ENCODE measurements around the gene PPP1R36.
"Not testable (repeated sequence)": the region's sequence is repeated elsewhere in the genome, so short reads cannot be mapped to it uniquely, and the experiment has no call there.

PPP1R36 gene

GRCh38 chr14:64549791-64550620 is at the start of gene PPP1R36:
Gene PPP1R36, plus strand, starts transcription at chr14:64549961. Its CDS starts 37 bp downstream, at chr14:64549998.
- in situ Hi-C loops (cut with MboI; ENCODE audit: low sequenced_read_pairs): no loop called here

GRCh38 chr14:64500088-64500487 is 49.7 kb upstream of the PPP1R36 start:
- in situ Hi-C loops (cut with MboI; ENCODE audit: low sequenced_read_pairs): no loop called here

- in situ Hi-C loops (cut with MboI; ENCODE audit: low sequenced_read_pairs): no loop called here
Measured at GRCh38 chr14:64501411-64502171, 48.2 kb upstream of the PPP1R36 start.

- in situ Hi-C loops (cut with MboI; ENCODE audit: low sequenced_read_pairs): no loop called here
Measured at GRCh38 chr14:64502456-64502855, 47.3 kb upstream of the PPP1R36 start.

- in situ Hi-C loops (cut with MboI; ENCODE audit: low sequenced_read_pairs): no loop called here
Measured at GRCh38 chr14:64502887-64503433, 46.8 kb upstream of the PPP1R36 start.

- in situ Hi-C loops (cut with MboI; ENCODE audit: low sequenced_read_pairs): no loop called here
Measured at GRCh38 chr14:64503434-64504309, 46.1 kb upstream of the PPP1R36 start, which contains the start of gene ZBTB25. Gene ZBTB25, minus strand, starts transcription at chr14:64503838. Its CDS starts 13,305 bp downstream, at chr14:64490533.

GRCh38 chr14:64504310-64504896 is 45.4 kb upstream of the PPP1R36 start, which contains the start of gene ZBTB1:
Gene ZBTB1, plus strand, starts transcription at chr14:64504770. Its CDS starts 16,735 bp downstream, at chr14:64521505.
- in situ Hi-C loops (cut with MboI; ENCODE audit: low sequenced_read_pairs): no loop called here

- in situ Hi-C loops (cut with MboI; ENCODE audit: low sequenced_read_pairs): no loop called here
Measured at GRCh38 chr14:64504897-64505794, 44.6 kb upstream of the PPP1R36 start.

GRCh38 chr14:64506721-64507120 is 43.0 kb upstream of the PPP1R36 start:
- in situ Hi-C loops (cut with MboI; ENCODE audit: low sequenced_read_pairs): no loop called here

GRCh38 chr14:64507376-64508156 is 42.2 kb upstream of the PPP1R36 start:
- in situ Hi-C loops (cut with MboI; ENCODE audit: low sequenced_read_pairs): no loop called here

GRCh38 chr14:64508215-64508776 is 41.5 kb upstream of the PPP1R36 start:
- in situ Hi-C loops (cut with MboI; ENCODE audit: low sequenced_read_pairs): no loop called here

GRCh38 chr14:64509036-64509435 is 40.7 kb upstream of the PPP1R36 start:
- in situ Hi-C loops (cut with MboI; ENCODE audit: low sequenced_read_pairs): no loop called here

GRCh38 chr14:64510825-64511671 is 38.7 kb upstream of the PPP1R36 start:
- in situ Hi-C loops (cut with MboI; ENCODE audit: low sequenced_read_pairs): no loop called here

- in situ Hi-C loops (cut with MboI; ENCODE audit: low sequenced_read_pairs): no loop called here
Measured at GRCh38 chr14:64513271-64513670, 36.5 kb upstream of the PPP1R36 start.

- in situ Hi-C loops (cut with MboI; ENCODE audit: low sequenced_read_pairs): no loop called here
Measured at GRCh38 chr14:64515053-64515452, 34.7 kb upstream of the PPP1R36 start.

- in situ Hi-C loops (cut with MboI; ENCODE audit: low sequenced_read_pairs): no loop called here
Measured at GRCh38 chr14:64516969-64517368, 32.8 kb upstream of the PPP1R36 start.

GRCh38 chr14:64517667-64518066 is 32.1 kb upstream of the PPP1R36 start:
- in situ Hi-C loops (cut with MboI; ENCODE audit: low sequenced_read_pairs): not testable (repeated sequence)
